ENCODE results near the gene PNPLA7.

PNPLA7 gene

GRCh38 chr9:137465720-137466388 lies 84.3 kb downstream of the PNPLA7 start:
- H3K4me1 ChIP-seq (ENCODE audit: insufficient read depth, low read length) = no peaks in the 10 kb centered on the region
- H3K9ac ChIP-seq (ENCODE audit: low read depth, low read length) = no peak overlapping the region
- H3K36me3 ChIP-seq (ENCODE audit: insufficient read depth, low read length) = no peaks in the 10 kb centered on the region
- no peaks in the 10 kb centered on the region for H3K9me3 ChIP-seq (ENCODE audit: control insufficient read depth, insufficient read depth, low read length)

- no peaks in the 10 kb centered on the region for H3K36me3 ChIP-seq (ENCODE audit: insufficient read depth, low read length)
- no peaks in the 10 kb centered on the region for H3K4me1 ChIP-seq (ENCODE audit: insufficient read depth, low read length)
- no peak overlapping the region for H3K9ac ChIP-seq (ENCODE audit: low read depth, low read length)
- no peaks in the 10 kb centered on the region for H3K9me3 ChIP-seq (ENCODE audit: control insufficient read depth, insufficient read depth, low read length)
Observed at GRCh38 chr9:137465000-137465719, 85.0 kb downstream of the PNPLA7 start.

DNA sequence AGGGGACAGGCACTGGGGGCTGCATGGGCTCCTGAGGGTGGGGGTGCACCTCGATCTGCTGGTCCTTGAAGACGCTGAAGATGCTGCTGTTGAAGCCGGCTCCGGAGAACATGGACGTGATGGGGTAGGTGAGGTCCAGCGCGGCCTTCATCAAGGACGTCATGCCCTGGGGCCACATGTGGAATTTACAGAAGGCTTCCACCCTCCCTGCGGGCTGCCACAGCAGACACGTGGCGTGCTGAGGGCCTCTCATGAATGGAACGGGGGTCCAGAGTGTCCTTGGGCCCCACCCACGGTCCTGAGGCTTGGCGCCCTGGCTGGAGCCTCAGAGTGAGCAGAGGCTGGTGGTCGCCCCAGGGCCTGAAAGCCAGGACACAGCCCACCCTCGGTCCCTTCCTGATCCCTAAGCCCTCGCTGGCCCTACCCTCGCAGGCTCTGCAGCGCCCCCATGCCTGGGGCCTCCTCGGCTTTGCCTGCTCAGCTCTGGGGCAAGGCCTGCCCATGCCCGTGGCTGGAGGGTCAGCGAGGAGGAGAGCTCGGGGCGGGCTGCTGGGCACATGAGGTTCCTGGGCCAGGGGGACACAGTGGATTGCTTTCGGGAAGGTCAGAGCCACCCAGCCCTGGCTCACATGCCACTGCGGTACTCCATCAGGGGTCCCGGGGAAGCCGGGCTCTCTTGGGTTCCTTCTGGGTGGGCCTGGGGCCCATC lies 85.8 kb downstream of the PNPLA7 start:
- Histone ChIP-seq H3K36me3 (ENCODE audit: insufficient read depth, low read length) (no peaks in the 10 kb centered on the region), H3K4me1 (ENCODE audit: insufficient read depth, low read length) (no peaks in the 10 kb centered on the region; the same call in 1 of the 2 replicates), H3K9me3 (ENCODE audit: control insufficient read depth, insufficient read depth, low read length) (no peaks in the 10 kb centered on the region), H3K9ac (ENCODE audit: low read depth, low read length) (no peak overlapping the region)

DNA sequence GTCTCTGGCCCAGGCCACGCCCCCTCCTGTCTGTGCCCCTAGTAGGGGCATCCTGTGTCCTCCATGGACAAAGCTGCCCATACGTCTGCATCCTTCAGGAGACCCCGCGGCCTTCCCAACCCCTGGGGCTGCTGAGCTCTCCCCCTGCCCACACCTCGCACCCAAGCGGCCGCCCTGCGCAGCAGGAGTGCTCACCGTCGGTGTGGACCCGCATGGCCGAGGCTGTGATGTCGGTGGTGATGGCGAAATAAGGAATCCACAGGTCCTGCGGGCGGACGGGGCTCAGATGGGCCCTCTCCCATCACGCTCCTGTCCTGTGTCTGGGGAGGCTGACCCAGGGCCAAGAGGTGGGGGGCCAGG lies 86.3 kb downstream of the PNPLA7 start:
- H3K9ac ChIP-seq (ENCODE audit: low read depth, low read length) = no peak overlapping the region
- H3K4me1 ChIP-seq (ENCODE audit: insufficient read depth, low read length) = no peaks in the 10 kb centered on the region; the same call in 1 of the 2 replicates
- no peaks in the 10 kb centered on the region for H3K36me3 ChIP-seq (ENCODE audit: insufficient read depth, low read length)
- no peaks in the 10 kb centered on the region for H3K9me3 ChIP-seq (ENCODE audit: control insufficient read depth, insufficient read depth, low read length)

DNA sequence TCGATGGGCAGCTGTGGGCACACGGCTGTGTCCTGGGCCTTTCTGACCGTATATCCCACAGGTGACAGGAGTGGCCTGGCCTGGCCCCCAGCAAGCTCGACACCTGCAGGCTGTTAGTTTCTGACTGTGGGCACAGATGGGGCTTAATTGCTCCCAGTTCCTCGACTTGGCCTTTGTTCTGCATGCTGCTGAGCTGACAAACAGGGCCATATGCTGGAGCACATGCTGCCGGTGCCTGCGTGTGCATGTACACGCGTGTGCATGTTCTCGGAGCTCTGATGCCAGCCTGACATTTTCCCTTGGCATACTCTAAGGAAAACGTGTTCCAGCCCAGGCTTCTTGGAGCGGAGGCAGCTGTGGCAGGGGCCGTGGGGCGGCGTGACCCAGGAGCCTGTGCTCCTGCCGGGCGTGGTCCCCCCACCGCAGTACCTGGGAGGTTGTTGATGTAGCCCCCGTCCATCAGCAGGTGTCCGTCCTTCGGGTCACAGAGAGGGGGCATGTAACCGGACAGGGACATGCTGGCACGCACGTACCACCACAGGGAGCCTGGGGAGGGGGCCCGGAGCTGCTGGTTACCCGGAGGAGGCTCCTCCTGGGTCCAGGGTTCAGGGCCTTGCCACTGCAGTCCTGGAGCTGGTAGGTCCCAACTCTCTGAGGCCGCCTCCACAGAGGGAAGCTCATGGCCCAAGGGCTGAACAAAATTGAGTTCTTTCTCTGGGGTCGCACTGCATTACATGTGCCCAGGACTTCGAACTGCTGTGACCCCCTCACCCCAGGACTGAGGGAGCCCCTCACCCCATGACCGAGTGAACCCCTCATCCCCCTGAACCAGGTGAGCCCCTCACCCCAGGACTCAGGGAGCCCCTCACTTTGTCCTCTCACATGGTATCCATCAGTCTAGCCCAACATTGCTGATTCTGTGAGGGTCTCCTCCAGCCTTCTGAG lies 86.9 kb downstream of the PNPLA7 start:
- no peak overlapping the region for H3K9ac ChIP-seq (ENCODE audit: low read depth, low read length)
- H3K9me3 ChIP-seq (ENCODE audit: control insufficient read depth, insufficient read depth, low read length) = no peaks in the 10 kb centered on the region
- no peaks in the 10 kb centered on the region; the same call in 1 of the 2 replicates for H3K4me1 ChIP-seq (ENCODE audit: insufficient read depth, low read length)
- no peaks in the 10 kb centered on the region for H3K36me3 ChIP-seq (ENCODE audit: insufficient read depth, low read length)

GRCh38 chr9:137462396-137462985 lies 87.7 kb downstream of the PNPLA7 start:
- Histone ChIP-seq H3K36me3 (ENCODE audit: insufficient read depth, low read length) (no peaks in the 10 kb centered on the region), H3K9me3 (ENCODE audit: control insufficient read depth, insufficient read depth, low read length) (no peaks in the 10 kb centered on the region), H3K9ac (ENCODE audit: low read depth, low read length) (no peak overlapping the region), H3K4me1 (ENCODE audit: insufficient read depth, low read length) (no peaks in the 10 kb centered on the region; the same call in 1 of the 2 replicates)

GRCh38 chr9:137461663-137462395 lies 88.4 kb downstream of the PNPLA7 start:
- no peaks in the 10 kb centered on the region; the same call in 1 of the 2 replicates for H3K4me1 ChIP-seq (ENCODE audit: insufficient read depth, low read length)
- H3K9ac ChIP-seq (ENCODE audit: low read depth, low read length) = peak overlapping the region; percentile 27; the same call in 1 of the 2 replicates
- H3K9me3 ChIP-seq (ENCODE audit: control insufficient read depth, insufficient read depth, low read length) = no peaks in the 10 kb centered on the region
- no peaks in the 10 kb centered on the region for H3K36me3 ChIP-seq (ENCODE audit: insufficient read depth, low read length)

DNA sequence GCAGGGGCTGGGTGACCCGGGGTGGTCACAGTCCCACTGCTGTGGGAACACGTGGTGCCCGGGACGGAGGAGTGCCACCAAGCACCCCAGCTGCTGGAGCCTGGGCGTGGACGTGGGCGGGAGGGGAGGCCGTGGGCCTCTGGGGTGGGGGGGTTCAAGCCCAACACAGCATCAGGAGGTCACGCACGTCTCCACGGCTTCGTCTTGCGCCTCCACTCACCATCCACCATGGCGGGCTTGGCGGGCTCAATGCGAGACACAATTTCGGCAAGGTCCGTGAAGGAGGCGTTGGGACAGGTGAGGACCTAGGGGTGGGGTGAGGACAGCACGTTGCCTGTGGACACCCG lies 88.9 kb downstream of the PNPLA7 start:
- no peaks in the 10 kb centered on the region; the same call in 1 of the 2 replicates for H3K4me1 ChIP-seq (ENCODE audit: insufficient read depth, low read length)
- H3K9me3 ChIP-seq (ENCODE audit: control insufficient read depth, insufficient read depth, low read length) = no peaks in the 10 kb centered on the region

DNA sequence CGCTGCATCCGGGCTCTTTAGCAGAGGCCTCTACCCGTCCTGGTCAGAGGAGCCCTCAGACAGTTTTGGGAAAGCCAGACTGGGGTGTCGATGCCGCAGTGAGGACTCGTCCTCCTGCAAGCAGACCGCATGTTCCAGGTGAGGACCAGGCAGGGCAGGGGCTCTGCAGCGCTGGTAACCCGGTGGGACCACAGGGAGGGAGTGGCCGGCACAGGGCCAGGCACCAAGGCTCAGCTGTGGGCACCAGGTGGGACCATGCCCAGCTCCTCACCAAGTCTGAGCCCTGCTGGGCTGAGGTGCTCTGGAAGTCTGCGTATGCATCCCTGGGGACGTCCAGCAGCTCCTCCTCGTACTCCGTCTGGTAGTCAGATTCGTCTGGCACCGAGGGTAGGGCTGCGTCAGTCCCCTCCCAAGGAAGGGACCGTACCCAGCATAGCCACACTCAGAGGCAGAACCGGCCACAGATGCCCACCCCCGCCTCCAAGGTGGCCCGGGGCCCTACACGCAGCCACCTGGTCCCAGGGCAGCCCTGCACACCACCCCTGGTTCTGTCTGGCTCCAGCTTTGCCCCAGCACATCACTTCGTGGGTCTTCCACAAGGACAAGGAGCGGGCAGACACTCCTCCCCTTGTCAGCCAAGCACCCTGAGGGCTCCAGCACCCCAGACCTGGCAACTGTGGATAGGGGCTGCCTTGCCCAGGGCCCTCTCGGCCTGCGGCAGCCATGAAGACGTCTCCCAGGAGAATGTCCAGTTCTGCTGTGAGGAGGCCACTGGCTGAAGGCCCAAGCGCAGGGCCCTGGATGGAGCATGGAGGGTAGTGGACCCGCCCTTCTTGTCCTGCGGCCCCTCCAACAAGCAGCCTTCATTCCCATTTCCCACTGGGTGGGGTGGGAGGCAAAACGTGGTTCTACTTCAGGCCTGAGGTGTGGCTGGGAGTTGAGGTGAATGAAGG lies 89.6 kb downstream of the PNPLA7 start:
- Histone ChIP-seq H3K9ac (ENCODE audit: low read depth, low read length) (no peak overlapping the region), H3K9me3 (ENCODE audit: control insufficient read depth, insufficient read depth, low read length) (no peaks in the 10 kb centered on the region), H3K4me1 (ENCODE audit: insufficient read depth, low read length) (no peaks in the 10 kb centered on the region; the same call in 1 of the 2 replicates), H3K36me3 (ENCODE audit: insufficient read depth, low read length) (no peaks in the 10 kb centered on the region)

More for the DNA sequence above, 88.9 kb downstream of the PNPLA7 start:
- no peak overlapping the region for H3K9ac ChIP-seq (ENCODE audit: low read depth, low read length)
- no peaks in the 10 kb centered on the region for H3K36me3 ChIP-seq (ENCODE audit: insufficient read depth, low read length)

DNA sequence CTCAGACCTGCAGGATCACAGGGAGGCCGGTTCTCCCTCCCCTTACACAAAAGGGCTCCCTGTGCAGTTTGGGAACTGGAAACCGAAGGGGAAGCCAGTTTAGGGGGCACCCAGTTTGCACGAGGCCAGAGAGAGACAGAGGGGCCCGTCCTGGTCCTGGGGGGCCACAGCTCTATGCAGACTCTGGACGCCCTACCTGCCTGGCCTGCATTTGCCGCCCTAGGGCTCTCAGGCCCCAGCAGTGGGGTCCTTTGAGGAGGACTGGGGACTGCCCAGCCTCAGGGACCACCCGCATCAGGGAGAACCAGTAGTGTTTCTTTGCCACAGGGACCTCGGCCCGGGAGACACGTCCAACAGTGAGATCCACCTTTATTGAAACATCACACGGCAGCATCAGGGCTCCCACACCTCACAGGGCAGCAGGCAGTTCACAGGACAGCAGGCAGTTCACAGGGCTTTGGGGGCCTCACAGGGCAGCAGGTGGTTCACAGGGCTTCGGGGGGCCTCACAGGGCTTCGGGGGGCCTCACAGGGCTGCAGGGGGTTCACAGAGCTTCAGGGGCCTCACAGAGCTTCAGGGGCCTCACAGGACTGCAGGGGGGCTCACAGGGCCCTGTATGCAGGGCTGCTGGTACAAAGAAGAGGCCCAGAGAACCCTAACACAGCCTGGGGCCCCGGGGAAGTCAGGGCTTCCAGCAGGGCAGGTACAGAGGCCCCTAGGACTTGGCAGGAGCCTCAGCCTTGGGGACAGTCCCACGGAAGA lies 90.4 kb downstream of the PNPLA7 start:
- Histone ChIP-seq H3K9me3 (ENCODE audit: control insufficient read depth, insufficient read depth, low read length) (no peaks in the 10 kb centered on the region), H3K36me3 (ENCODE audit: insufficient read depth, low read length) (no peaks in the 10 kb centered on the region), H3K4me1 (ENCODE audit: insufficient read depth, low read length) (peaks cover 6% of the 10 kb centered on the region; the same call in 1 of the 2 replicates), H3K9ac (ENCODE audit: low read depth, low read length) (peak overlapping the region; percentile 54; the same call in 1 of the 2 replicates)

- Histone ChIP-seq H3K9ac (ENCODE audit: low read depth, low read length) (peak within 1 kb of the TSS; percentile 54), H3K4me1 (ENCODE audit: insufficient read depth, low read length) (peaks cover 9% of the 10 kb centered on the region; the same call in 1 of the 2 replicates), H3K36me3 (ENCODE audit: insufficient read depth, low read length) (no peaks in the 10 kb centered on the region)
Observed at GRCh38 chr9:137459152-137459600, 91.0 kb downstream of the PNPLA7 start, which contains the start of gene NSMF. Gene NSMF, minus strand, starts transcription at chr9:137459334. Its CDS starts 232 bp downstream, at chr9:137459102.

More at GRCh38 chr9:137459152-137459600, 91.0 kb downstream of the PNPLA7 start, which contains the start of gene NSMF:
- H3K9me3 ChIP-seq (ENCODE audit: control insufficient read depth, insufficient read depth, low read length) = no peaks in the 10 kb centered on the region

Measured in ES-I3 (cell line).